NOMO-1 treated with dmso at 0.1 percent for 144 hours (cell line): ENCODE results near the gene MACROD1.
"Not testable (repeated sequence)": the region's sequence is repeated elsewhere in the genome, so short reads cannot be mapped to it uniquely, and the experiment has no call there.

Experiments used
- DNase-seq: peaks from one replicate; lab custom pipeline; 2025; ENCODE audit not compliant: unreplicated experiment; lab: John Stamatoyannopoulos, UW

MACROD1 gene

GRCh38 chr11:64060263-64060860 lies 105.6 kb downstream of the MACROD1 start:
- no peak for DNase-seq

GRCh38 chr11:64059339-64060140 lies 106.4 kb downstream of the MACROD1 start:
- DNase-seq, result no peak

- DNase-seq, result no peak
These were observed 107.4 kb downstream of the MACROD1 start for GRCh38 chr11:64058494-64058893.

- no peak for DNase-seq
These were observed 108.0 kb downstream of the MACROD1 start for GRCh38 chr11:64057890-64058289.

GRCh38 chr11:64056861-64057260 lies 109.1 kb downstream of the MACROD1 start:
- DNase-seq, result no peak

GRCh38 chr11:64056213-64056785 lies 109.6 kb downstream of the MACROD1 start:
- DNase-seq, result no peak

GRCh38 chr11:64055077-64055476 lies 110.8 kb downstream of the MACROD1 start:
- no peak for DNase-seq

GRCh38 chr11:64053699-64054098 lies 112.2 kb downstream of the MACROD1 start:
- no peak for DNase-seq

GRCh38 chr11:64052938-64053622 lies 112.8 kb downstream of the MACROD1 start:
- no peak for DNase-seq

GRCh38 chr11:64052436-64052835 lies 113.5 kb downstream of the MACROD1 start:
- DNase-seq, result no peak

GRCh38 chr11:64051297-64051696 lies 114.6 kb downstream of the MACROD1 start:
- no peak for DNase-seq

- DNase-seq, result no peak
These were observed 116.4 kb downstream of the MACROD1 start for GRCh38 chr11:64049509-64049908.

GRCh38 chr11:64048042-64048854 lies 117.7 kb downstream of the MACROD1 start:
- DNase-seq, result no peak

GRCh38 chr11:64047373-64047772 lies 118.5 kb downstream of the MACROD1 start:
- not testable (repeated sequence) for DNase-seq

GRCh38 chr11:64045700-64046099 lies 120.2 kb downstream of the MACROD1 start:
- DNase-seq, result no peak

- DNase-seq, result no peak
These were observed 121.1 kb downstream of the MACROD1 start for GRCh38 chr11:64044730-64045393.

GRCh38 chr11:64043545-64043944 lies 122.4 kb downstream of the MACROD1 start:
- DNase-seq, result no peak

- no peak for DNase-seq
These were observed 123.6 kb downstream of the MACROD1 start for GRCh38 chr11:64042301-64042700.

GRCh38 chr11:64041846-64042245 lies 124.1 kb downstream of the MACROD1 start:
- DNase-seq, result no peak

- DNase-seq, result no peak
These were observed 125.1 kb downstream of the MACROD1 start for GRCh38 chr11:64040684-64041322.
